Lower lobe of right lung (tissue), 2 donors: Measurements from ENCODE around the gene SNX1. TPM values are rescaled to one million over a fixed set of nuclear protein-coding genes. Genes with fewer than 3 reads are reported as not detected.

Experiments used
- ATAC-seq, 2 donors: fragments of 200-7000 bp; cut with Tn5 transposase; one replicate each; pipeline ENCODE4 v1.9.1; 2020 to 2022; ENCODE audit warnings: mild to moderate bottlenecking in 2 of 2, moderate library complexity in 2 of 2
- DNase-seq: peaks from one replicate; pipeline ENCODE4 v3.0.0-alpha.2; 2020
- H3K27ac ChIP-seq: fragments of 200-600 bp; one replicate; pipeline ENCODE4 v1.8.0; 2022
- H3K27me3 ChIP-seq: fragments of 200-600 bp; one replicate; pipeline ENCODE4 v1.8.0; 2022; ENCODE audit warnings: low read depth
- H3K36me3 ChIP-seq: fragments of 200-600 bp; one replicate; pipeline ENCODE4 v1.8.0; 2022; ENCODE audit warnings: mild to moderate bottlenecking
- H3K4me1 ChIP-seq: fragments of 200-600 bp; one replicate; pipeline ENCODE4 v1.8.0; 2022
- H3K4me3 ChIP-seq: fragments of 200-600 bp; one replicate; pipeline ENCODE4 v1.8.0; 2022; ENCODE audit warnings: mild to moderate bottlenecking
- H3K9me3 ChIP-seq: fragments of 200-600 bp; one replicate; pipeline ENCODE4 v1.8.0; 2022
- CTCF ChIP-seq: fragments of 200-600 bp; IDR thresholded peaks from one replicate; pipeline ENCODE4 v1.8.0; 2022; ENCODE audit warnings: antibody characterized with exemption, mild to moderate bottlenecking
- intact Hi-C: fragments of 100-400 bp; cut with DNase I; formaldehyde crosslinking; loops from one replicate; pipeline ENCODE4 v1.11.0; 2022
- total RNA-seq: library from RNA; stranded (reverse); fragmentation: NEBNext Ultra II Directional; extraction: Animal tissue kit (Norgen Biotek cat#: 25700); gene quantifications from one replicate; pipeline ENCODE4 v1.2.1, GENCODE V29; 2021
- donor health status: DM: no; HTN: yes; CAD: no; lungs with severe emphysema.

The SNX1 gene
- total RNA-seq, 1 donor from 2014 or later = 157 TPM

GRCh38 chr15:64060716-64061115 lies 35.1 kb upstream of the SNX1 start:
- no peaks in the 10 kb centered on the region for H3K4me1 ChIP-seq
- ATAC-seq (no peak), DNase-seq (no peak)
- H3K9me3 ChIP-seq = no peaks in the 10 kb centered on the region
- intact Hi-C loops = no loop called here
- no peak for TF ChIP-seq CTCF
- H3K36me3 ChIP-seq = no peaks in the 10 kb centered on the region
- H3K4me3 ChIP-seq = no peak overlapping the region
- H3K27ac ChIP-seq = no peak overlapping the region
- H3K27me3 ChIP-seq = no peaks in the 10 kb centered on the region

- no peak for TF ChIP-seq CTCF
- H3K36me3 ChIP-seq = peaks cover 1% of the 10 kb centered on the region
- no peaks in the 10 kb centered on the region for H3K27me3 ChIP-seq
- DNase-seq = no peak
- ATAC-seq = no peak
- no peak overlapping the region for H3K4me3 ChIP-seq
- H3K9me3 ChIP-seq = no peaks in the 10 kb centered on the region
- intact Hi-C loops = no loop called here
- H3K4me1 ChIP-seq = peaks cover 34% of the 10 kb centered on the region
- H3K27ac ChIP-seq = no peak overlapping the region
Measured at GRCh38 chr15:64066451-64066850, 29.3 kb upstream of the SNX1 start.

GRCh38 chr15:64067564-64068030 lies 28.2 kb upstream of the SNX1 start:
- Histone ChIP-seq H3K4me1 (peaks cover 43% of the 10 kb centered on the region), H3K4me3 (no peak overlapping the region), H3K36me3 (peaks cover 5% of the 10 kb centered on the region), H3K27me3 (no peaks in the 10 kb centered on the region), H3K9me3 (no peaks in the 10 kb centered on the region), H3K27ac (no peak overlapping the region)
- peak; percentile 88 for TF ChIP-seq CTCF
- peak; percentile 89 for ATAC-seq
- intact Hi-C loops = no loop called here
- no peak for DNase-seq

- no peak overlapping the region for H3K27ac ChIP-seq
- no peaks in the 10 kb centered on the region for H3K9me3 ChIP-seq
- DNase-seq = no peak
- intact Hi-C loops = no loop called here
- H3K27me3 ChIP-seq = no peaks in the 10 kb centered on the region
- H3K36me3 ChIP-seq = peaks cover 5% of the 10 kb centered on the region
- no peak overlapping the region for H3K4me3 ChIP-seq
- ATAC-seq = no peak
- peaks cover 48% of the 10 kb centered on the region for H3K4me1 ChIP-seq
- TF ChIP-seq CTCF = no peak
Measured at GRCh38 chr15:64068133-64068532, 27.6 kb upstream of the SNX1 start.

- Histone ChIP-seq H3K4me3 (no peak overlapping the region), H3K27ac (no peak overlapping the region), H3K27me3 (no peaks in the 10 kb centered on the region), H3K4me1 (peaks cover 52% of the 10 kb centered on the region), H3K9me3 (no peaks in the 10 kb centered on the region), H3K36me3 (peaks cover 21% of the 10 kb centered on the region)
- ATAC-seq = no peak
- TF ChIP-seq CTCF = no peak
- no peak for DNase-seq
- intact Hi-C loops = loop anchor here (10.0 kb wide), 1 partner anchor 315 kb away; no protein-coding TSS in a partner anchor
Measured at GRCh38 chr15:64070106-64070505, 25.7 kb upstream of the SNX1 start.
